GM18868 (cell line): Measurements from ENCODE around the gene LSM14A.
A peak's percentile ranks its signal among the peaks of the same experiment; 100 is the strongest.
"Not testable (repeated sequence)": the region's sequence is repeated elsewhere in the genome, so short reads cannot be mapped to it uniquely, and the experiment has no call there.

ENCODE experiments used
- ATAC-seq: cut with Tn5 transposase; IDR thresholded peaks from one replicate; pipeline ENCODE4 v1.9.1; 2021; ENCODE audit warnings: mild to moderate bottlenecking, moderate library complexity; ENCODE audit not compliant: unreplicated experiment

Gene LSM14A

DNA sequence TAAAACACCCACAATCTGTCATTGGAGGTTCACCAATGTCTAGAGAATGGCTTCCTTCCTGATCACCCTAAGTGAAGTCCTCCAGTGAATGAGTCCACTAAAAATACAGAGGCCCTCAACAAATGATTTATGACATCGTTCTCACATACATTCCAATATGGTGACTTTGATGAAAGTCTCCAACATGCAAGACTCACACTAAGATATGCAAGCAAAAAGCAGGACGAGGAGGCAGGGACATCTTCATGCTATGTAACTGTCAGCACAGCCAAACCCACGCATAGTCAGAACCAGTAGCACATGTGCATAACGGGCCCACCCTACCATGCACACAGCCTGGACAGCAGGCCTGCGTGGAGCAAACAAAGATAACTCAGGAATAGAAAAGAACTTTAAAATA is 16.6 kb upstream of the LSM14A start:
- no peak for ATAC-seq

DNA sequence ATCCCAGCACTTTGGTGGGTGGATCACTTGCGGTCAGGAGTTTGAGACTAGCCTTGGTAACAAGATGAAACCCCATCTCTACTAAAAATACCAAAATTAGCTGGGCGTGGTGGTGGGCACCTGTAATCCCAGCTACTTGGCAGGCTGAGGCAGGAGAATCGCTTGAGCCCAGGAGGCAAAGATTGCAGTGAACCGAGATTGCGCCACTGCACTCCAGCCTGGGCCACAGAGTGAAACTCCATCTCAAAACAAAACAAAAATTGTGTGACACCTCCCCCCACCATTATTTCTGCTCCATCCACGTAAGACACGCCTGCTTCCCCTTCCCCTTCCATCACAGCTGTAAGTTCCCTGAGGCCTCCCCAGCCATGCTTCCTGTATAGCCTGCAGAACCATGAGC is 13.3 kb upstream of the LSM14A start:
- not testable (repeated sequence) for ATAC-seq

DNA sequence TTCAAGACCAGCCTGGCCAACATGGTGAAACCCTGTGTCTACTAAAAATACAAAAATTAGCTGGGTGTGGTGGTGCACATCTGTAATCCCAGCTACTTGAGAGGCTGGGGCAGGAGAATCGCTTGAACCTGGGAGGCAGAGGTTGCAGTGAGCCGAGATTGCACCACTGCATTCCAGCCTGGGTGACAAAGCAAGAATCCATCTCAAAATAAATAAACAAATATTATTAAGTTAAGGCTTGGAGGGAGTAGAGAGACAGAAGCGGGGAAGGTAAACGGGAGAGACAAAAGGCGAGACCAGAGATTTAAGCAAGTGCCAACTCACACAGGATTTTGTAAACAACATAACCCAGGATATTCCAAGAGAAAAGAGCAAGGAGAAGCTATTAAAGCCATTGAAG is 12.8 kb upstream of the LSM14A start:
- ATAC-seq = not testable (repeated sequence)

DNA sequence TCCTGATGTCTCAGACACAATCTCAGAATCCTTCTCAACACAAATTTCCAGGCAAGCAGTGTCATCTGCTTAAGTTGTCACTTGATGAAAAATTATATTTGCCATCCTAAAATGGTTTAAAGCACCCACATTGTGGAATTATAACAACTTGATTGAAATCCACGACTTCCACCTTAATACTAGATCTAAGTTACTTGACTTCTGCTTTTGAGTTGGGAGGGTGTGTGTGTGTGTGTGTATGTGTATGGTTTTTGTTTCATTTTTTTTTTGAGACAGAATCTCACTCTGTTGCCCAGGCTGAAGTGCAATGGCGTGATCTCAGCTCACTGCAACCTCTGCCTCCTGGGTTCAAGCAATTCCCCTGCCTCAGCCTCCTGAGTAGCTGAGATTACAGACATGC is 10.4 kb upstream of the LSM14A start:
- not testable (repeated sequence) for ATAC-seq

DNA sequence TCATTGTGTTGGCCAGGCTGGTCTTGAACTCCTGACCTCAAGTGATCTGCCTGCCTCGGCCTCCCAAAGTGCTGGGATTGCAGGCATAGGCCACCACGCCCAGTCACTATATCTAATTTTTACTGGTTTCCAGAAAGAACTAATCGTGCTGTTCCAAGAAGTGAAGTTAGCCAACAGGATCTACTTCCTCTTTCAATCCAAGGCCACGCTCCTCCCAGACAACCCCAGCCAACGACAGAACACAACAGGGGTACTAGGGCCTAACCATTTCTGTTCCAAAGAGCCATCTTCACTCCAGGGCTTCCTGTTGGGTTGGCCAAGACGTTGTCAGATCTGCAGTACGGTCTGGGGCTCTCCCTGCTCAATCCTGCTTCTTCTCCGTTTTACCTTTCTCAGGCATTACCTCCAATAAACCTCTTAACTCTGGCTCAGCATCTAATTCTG is 7.0 kb upstream of the LSM14A start:
- no peak for ATAC-seq

DNA sequence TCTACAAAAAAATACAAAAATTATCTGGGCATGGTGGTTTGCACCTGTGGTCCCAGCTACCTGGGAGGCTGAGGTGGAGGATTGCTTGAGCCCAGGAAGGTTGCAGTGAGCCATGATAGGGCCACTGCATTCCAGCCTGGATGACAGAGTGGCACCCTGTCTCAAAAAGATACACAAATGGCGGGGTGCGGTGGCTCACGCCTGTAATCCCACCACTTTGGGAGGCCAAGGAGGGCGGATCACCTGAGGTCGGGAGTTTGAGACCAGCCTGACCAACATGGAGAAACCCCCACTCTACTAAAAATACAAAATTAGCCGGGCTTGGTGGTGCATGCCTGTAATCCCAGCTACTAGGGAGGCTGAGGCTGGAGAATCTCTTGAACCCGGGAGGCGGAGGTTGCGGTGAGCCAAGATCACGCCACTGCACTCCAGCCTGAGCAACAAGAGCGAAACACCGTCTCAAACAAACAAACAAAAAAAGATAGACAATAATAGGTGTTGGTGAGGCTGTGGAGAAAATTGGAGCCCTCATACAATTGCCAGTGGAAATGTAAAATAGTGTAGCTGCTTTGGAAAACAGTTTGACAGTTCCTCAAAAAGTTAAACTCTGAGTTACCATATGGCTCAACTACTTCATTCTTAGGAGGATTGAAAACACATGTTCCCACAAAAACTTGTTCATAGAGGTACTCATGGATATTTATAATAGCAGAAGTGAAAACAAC is 2.7 kb upstream of the LSM14A start:
- ATAC-seq = not testable (repeated sequence)

DNA sequence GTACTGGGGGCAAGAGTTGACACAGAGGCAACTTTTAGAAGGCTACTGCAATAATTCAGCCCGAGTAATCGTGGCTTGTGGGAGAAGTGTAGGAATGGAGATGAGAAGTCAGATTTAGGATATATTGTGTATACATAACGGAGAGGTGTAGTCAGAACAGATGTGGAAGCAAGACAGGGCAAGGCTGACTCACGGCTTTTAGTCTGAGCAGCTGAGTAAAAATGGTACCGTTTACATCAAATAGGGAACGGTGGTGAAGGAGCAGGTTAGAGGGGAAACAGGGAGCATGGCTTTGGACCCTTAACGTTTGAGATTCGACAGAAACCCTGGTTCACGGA is 796 bp upstream of the LSM14A start:
- ATAC-seq = peak; percentile 33

- peak; percentile 24 for ATAC-seq
Observed at GRCh38 chr19:34172661-34173192, 423 bp downstream of the LSM14A start.

DNA sequence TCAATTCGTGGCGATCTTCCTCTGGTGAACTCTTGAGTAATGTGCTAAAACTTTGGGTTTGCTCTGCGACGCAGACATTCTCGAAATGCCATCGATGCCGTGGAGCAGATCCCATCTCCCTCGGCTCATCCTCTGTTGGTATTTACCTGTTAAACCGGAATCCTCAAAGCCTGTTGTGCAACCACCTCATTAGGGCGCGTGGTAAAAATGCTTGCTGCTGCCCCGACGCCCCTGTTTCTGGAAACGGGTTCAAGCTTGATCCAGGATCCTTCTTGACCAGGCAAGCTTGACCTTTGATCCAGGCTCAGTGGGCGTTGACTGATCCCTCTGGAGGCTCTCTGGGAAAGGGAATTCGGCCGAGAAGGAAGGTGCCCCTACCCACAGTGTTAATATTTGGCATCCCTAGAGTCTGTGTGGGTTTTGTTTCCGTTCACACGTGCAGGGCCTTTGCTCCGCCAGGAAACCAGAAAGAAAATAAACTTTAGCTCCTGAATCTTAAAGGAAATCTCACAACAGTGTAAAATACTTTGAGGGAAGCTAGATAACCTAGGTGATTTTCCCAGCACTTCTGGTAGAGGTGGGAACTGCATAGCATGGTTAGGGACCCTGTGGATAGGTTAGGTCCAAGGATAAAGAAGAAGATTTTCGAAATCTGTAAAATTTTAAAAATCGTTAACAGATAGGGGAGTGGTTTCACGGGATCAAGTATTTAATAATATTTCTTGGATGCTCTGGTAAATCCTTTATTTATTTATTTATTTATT is 1.1 kb downstream of the LSM14A start:
- no peak for ATAC-seq

DNA sequence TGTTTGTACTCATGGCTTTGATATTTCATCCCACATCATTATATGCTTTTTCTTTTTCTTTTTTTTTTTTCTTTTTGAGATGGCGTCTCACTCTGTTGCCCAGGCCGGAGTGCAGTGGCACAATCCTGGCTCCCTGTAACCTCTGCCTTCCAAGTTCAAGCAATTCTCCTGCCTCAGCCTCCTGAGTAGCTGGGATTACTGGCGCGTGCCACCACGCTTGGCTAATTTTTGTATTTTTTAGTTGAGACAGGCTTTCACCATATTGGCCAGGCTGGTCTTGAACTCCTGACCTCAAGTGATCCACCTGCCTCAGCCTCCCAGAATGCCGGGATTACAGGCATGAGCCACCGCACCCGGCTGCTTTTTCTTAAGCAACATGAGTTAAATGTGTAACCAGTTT is 2.9 kb downstream of the LSM14A start:
- ATAC-seq = not testable (repeated sequence)

DNA sequence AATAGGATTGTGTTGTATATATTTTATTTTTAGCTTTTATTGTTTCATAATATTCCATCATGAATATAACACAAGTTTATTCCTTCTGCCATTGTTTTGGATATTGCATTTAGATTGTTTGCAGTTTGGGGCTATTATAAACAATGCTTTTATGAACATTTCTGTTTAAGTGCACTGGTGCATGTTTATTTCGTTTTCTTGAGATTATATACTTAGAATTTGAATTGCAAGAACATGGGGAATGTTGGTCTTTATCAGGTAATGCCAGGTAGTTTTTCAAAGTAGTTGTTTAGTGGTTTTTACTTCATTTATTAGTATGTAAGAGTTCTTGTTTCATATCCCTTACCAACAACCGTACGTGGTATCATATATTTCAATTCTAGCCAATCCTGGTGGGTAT is 4.3 kb downstream of the LSM14A start:
- ATAC-seq = no peak

DNA sequence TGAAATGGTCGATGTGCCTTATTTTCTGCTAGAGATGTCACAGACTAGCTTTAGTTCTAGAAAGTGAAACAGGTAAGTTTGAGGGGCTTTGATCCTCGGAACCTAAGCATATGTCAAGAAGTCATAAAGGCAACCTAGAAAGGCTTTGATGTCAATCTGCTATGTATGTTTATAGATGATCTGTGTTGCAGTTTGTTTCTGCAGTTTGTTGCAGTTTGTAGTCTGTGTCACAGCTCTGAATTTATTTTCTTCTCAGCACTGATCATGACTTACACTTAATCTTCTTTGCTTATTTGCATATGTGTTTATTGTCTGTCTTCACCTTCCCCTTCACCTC is 5.9 kb downstream of the LSM14A start:
- ATAC-seq = no peak

GRCh38 chr19:34179066-34179465 is 6.8 kb downstream of the LSM14A start:
- ATAC-seq = no peak

- no peak for ATAC-seq
Observed at GRCh38 chr19:34180273-34180672, 8.0 kb downstream of the LSM14A start.

DNA sequence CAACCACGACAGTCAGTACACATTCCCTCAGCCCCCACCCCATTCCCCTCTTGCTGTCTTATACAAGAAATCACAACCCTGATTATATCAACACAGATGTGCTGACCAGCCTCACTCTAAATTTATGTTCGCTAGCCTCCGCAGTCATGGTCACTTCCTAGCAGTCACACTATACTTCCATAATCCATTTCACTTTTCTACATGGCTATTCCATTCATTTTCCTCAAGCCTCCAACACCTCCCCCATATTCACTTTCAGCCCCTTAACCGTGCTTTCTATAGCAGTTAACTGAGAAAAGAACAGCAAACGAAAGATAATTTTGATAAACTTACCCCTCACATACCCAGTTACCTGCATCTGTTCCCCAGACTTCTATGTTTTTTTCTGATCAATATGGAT is 8.4 kb downstream of the LSM14A start:
- ATAC-seq = no peak

DNA sequence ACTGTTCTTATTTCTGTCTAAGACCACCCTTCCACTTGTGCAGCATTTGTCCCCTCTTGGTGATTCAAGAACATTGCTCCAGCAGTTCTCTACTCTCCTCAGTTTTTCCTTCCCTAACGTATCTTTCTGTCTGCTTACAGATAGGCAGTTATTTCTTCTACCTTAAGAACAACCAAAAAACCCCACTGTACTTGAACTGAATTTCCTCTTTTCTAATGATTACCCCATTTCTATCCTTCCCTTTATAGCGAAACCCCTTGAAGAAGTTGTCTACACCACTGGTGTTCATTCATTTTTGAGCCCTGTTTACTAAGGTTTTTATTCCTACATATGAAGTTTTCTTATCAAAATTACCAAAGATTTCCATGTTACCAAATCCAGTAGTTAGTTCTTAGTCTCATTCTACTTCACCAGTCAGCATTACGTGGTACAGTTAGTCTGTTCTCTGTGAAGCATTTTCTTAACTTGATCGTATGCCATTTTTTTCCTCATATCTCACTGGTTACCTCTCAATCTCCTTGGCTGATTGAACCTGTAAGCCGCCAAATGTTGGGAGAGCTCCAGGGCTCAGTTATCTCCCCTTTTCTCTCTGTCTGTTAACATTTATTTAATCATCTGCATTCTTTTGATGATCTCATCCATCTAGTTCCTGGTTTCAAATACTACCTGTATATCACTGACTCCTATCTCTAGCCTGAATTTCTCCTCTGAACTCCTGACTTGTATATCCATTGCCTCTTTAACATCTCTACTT is 9.0 kb downstream of the LSM14A start:
- no peak for ATAC-seq

DNA sequence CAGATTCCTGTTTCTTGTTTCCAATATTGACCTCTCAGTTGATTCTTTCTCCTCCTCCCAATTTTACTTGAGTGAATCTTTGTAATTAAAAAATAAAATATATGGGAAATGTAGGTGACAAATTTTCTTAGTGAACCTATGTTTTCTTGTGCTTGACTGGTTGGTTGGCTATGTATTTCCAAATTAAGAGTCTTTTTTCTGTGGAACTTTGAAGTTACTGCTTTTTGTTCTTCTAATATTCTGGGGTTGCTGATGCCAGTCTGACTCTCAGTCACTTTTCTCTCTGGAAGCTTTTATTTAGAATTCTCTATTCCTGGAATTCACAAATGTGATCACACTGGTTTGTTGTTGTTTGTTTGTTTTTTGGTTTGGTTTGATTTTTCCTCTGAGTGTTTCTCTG is 9.8 kb downstream of the LSM14A start:
- ATAC-seq = no peak

GRCh38 chr19:34184880-34185491 is 12.7 kb downstream of the LSM14A start:
- ATAC-seq = no peak

- ATAC-seq = no peak
Observed at GRCh38 chr19:34186205-34186604, 13.9 kb downstream of the LSM14A start.

GRCh38 chr19:34187011-34187410 is 14.7 kb downstream of the LSM14A start:
- no peak for ATAC-seq

- no peak for ATAC-seq
Observed at GRCh38 chr19:34188408-34188807, 16.1 kb downstream of the LSM14A start.
